HG03039 (cell line): Measurements from ENCODE around the gene RTL1.
A peak's percentile ranks its signal among the peaks of the same experiment; 100 is the strongest.

Source experiments
- ATAC-seq: cut with Tn5 transposase; IDR thresholded peaks from one replicate; pipeline ENCODE4 v1.9.1; 2021; ENCODE audit warnings: mild to moderate bottlenecking, moderate library complexity; ENCODE audit not compliant: unreplicated experiment

Gene RTL1

GRCh38 chr14:100854435-100854834 lies 49.1 kb downstream of the RTL1 start:
- ATAC-seq, result no peak

- no peak for ATAC-seq
These were observed 51.4 kb downstream of the RTL1 start for GRCh38 chr14:100851946-100852620.

- ATAC-seq, result no peak
These were observed 52.0 kb downstream of the RTL1 start for GRCh38 chr14:100851586-100851916.

GRCh38 chr14:100850841-100851585 lies 52.5 kb downstream of the RTL1 start:
- ATAC-seq, result peak; percentile 67

GRCh38 chr14:100849115-100849781 lies 54.3 kb downstream of the RTL1 start:
- no peak for ATAC-seq

- no peak for ATAC-seq
These were observed 57.1 kb downstream of the RTL1 start for GRCh38 chr14:100846309-100846859.

GRCh38 chr14:100845341-100845740 lies 58.2 kb downstream of the RTL1 start:
- ATAC-seq, result no peak

- ATAC-seq, result no peak
These were observed 58.7 kb downstream of the RTL1 start for GRCh38 chr14:100844846-100845245.

GRCh38 chr14:100844421-100844820 lies 59.1 kb downstream of the RTL1 start:
- ATAC-seq, result no peak

GRCh38 chr14:100844082-100844408 lies 59.5 kb downstream of the RTL1 start:
- no peak for ATAC-seq

GRCh38 chr14:100842799-100843198 lies 60.7 kb downstream of the RTL1 start:
- no peak for ATAC-seq

GRCh38 chr14:100841761-100842403 lies 61.6 kb downstream of the RTL1 start:
- no peak for ATAC-seq

- ATAC-seq, result no peak
These were observed 62.3 kb downstream of the RTL1 start for GRCh38 chr14:100841066-100841760.

GRCh38 chr14:100840286-100841065 lies 63.0 kb downstream of the RTL1 start:
- ATAC-seq, result no peak

GRCh38 chr14:100839681-100840111 lies 63.8 kb downstream of the RTL1 start:
- no peak for ATAC-seq

- no peak for ATAC-seq
These were observed 64.3 kb downstream of the RTL1 start for GRCh38 chr14:100839315-100839585.

- no peak for ATAC-seq
These were observed 64.8 kb downstream of the RTL1 start for GRCh38 chr14:100838493-100839314.

GRCh38 chr14:100837805-100838350 lies 65.6 kb downstream of the RTL1 start:
- no peak for ATAC-seq
